ENCODE measurements around the gene NPEPPS.
A peak's percentile ranks its signal among the peaks of the same experiment; 100 is the strongest.

Gene NPEPPS

DNA sequence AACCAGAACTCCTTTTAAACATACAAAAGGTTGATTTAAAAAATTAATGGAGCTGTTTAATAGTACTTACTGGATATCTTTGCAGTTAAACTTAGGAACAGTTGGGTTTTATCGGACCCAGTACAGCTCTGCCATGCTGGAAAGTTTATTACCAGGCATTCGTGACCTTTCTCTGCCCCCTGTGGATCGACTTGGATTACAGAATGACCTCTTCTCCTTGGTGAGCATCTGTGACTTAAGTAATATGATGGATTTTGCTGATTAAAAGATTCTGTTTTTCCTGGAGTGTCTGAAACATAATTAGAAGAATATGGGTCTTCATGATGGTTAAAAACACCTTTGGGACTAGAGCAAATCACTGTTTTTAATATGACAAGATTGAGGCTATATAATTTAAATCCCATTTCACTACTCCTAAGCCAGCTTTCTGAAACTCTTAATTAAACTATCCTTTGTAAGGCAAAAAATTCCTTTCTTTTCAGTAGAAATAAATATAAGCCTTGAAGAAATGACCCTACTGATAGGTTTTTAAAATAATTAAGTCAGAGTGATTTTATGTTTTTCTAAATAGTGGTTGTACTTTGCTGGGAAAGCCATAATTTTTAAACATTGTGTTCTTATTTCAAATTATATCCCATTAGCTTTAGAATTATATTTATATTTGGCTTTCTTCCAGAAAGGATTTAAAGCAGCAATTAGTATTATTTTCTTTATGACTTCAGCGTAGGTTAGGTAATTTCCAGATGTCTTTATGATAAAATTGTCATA lies 73.1 kb downstream of the NPEPPS start (continued):
- TF ChIP-seq ZNF565 (CRISPR knock-in tag; conservative IDR thresholded peaks at IDR 0.05; ENCODE audit: low read depth) (no peak), ZC3H10 (CRISPR knock-in tag; IDR thresholded peaks at IDR 0.05) (no peak), PPARA (CRISPR knock-in tag; IDR thresholded peaks at IDR 0.05; ENCODE audit: borderline replicate concordance) (no peak), RARB (CRISPR knock-in tag; IDR thresholded peaks at IDR 0.05) (no peak), BACH2 (CRISPR knock-in tag; IDR thresholded peaks at IDR 0.05; ENCODE audit: borderline replicate concordance) (no peak)
- TF ChIP-seq, protein P1, sequence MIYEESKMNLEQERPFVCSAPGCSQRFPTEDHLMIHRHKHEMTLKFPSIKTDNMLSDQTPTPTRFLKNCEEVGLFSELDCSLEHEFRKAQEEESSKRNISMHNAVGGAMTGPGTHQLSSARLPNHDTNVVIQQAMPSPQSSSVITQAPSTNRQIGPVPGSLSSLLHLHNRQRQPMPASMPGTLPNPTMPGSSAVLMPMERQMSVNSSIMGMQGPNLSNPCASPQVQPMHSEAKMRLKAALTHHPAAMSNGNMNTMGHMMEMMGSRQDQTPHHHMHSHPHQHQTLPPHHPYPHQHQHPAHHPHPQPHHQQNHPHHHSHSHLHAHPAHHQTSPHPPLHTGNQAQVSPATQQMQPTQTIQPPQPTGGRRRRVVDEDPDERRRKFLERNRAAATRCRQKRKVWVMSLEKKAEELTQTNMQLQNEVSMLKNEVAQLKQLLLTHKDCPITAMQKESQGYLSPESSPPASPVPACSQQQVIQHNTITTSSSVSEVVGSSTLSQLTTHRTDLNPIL (CRISPR knock-in tag; IDR thresholded peaks at IDR 0.05; ENCODE audit: low read depth) = no peak
- TF ChIP-seq, protein P2, sequence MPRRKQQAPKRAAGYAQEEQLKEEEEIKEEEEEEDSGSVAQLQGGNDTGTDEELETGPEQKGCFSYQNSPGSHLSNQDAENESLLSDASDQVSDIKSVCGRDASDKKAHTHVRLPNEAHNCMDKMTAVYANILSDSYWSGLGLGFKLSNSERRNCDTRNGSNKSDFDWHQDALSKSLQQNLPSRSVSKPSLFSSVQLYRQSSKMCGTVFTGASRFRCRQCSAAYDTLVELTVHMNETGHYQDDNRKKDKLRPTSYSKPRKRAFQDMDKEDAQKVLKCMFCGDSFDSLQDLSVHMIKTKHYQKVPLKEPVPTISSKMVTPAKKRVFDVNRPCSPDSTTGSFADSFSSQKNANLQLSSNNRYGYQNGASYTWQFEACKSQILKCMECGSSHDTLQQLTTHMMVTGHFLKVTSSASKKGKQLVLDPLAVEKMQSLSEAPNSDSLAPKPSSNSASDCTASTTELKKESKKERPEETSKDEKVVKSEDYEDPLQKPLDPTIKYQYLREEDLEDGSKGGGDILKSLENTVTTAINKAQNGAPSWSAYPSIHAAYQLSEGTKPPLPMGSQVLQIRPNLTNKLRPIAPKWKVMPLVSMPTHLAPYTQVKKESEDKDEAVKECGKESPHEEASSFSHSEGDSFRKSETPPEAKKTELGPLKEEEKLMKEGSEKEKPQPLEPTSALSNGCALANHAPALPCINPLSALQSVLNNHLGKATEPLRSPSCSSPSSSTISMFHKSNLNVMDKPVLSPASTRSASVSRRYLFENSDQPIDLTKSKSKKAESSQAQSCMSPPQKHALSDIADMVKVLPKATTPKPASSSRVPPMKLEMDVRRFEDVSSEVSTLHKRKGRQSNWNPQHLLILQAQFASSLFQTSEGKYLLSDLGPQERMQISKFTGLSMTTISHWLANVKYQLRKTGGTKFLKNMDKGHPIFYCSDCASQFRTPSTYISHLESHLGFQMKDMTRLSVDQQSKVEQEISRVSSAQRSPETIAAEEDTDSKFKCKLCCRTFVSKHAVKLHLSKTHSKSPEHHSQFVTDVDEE (CRISPR knock-in tag; IDR thresholded peaks at IDR 0.05) = no peak

DNA sequence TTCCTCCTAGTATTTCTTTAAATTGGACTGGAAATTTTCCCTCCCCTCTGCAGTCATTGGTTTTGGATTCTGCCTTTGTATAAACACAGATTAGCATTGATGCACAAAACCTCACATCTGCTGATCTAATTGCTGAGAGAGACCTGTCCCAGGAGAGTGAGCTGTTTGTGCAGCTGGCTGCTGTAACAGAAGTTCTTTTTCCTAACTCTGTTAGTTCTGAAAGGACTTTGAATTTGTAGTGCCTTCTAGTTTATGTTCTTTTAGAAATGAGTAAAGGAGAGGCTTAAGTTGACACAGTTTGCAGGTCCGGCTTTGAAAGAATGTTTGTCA lies 73.7 kb downstream of the NPEPPS start:
- peak; percentile 47; the same call in 2 of the 3 replicates for ATAC-seq
- no peak for TF ChIP-seq PPARA (CRISPR knock-in tag; IDR thresholded peaks at IDR 0.05; ENCODE audit: borderline replicate concordance)
- TF ChIP-seq, protein P3, sequence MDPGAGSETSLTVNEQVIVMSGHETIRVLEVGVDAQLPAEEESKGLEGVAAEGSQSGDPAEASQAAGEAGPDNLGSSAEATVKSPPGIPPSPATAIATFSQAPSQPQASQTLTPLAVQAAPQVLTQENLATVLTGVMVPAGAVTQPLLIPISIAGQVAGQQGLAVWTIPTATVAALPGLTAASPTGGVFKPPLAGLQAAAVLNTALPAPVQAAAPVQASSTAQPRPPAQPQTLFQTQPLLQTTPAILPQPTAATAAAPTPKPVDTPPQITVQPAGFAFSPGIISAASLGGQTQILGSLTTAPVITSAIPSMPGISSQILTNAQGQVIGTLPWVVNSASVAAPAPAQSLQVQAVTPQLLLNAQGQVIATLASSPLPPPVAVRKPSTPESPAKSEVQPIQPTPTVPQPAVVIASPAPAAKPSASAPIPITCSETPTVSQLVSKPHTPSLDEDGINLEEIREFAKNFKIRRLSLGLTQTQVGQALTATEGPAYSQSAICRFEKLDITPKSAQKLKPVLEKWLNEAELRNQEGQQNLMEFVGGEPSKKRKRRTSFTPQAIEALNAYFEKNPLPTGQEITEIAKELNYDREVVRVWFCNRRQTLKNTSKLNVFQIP (CRISPR knock-in tag; IDR thresholded peaks at IDR 0.05; ENCODE audit: borderline replicate concordance, low read depth) = no peak
- TF ChIP-seq, protein P2 (CRISPR knock-in tag; IDR thresholded peaks at IDR 0.05) = peak; percentile 52; the same call in 1 of the 2 replicates
- TF ChIP-seq TCF4 (CRISPR knock-in tag; IDR thresholded peaks at IDR 0.05; ENCODE audit: borderline replicate concordance) = peak; percentile 68; the same call in 1 of the 2 replicates
- peak; percentile 60; the same call in 1 of the 2 replicates for TF ChIP-seq SNAI2 (CRISPR knock-in tag; IDR thresholded peaks at IDR 0.05)

DNA sequence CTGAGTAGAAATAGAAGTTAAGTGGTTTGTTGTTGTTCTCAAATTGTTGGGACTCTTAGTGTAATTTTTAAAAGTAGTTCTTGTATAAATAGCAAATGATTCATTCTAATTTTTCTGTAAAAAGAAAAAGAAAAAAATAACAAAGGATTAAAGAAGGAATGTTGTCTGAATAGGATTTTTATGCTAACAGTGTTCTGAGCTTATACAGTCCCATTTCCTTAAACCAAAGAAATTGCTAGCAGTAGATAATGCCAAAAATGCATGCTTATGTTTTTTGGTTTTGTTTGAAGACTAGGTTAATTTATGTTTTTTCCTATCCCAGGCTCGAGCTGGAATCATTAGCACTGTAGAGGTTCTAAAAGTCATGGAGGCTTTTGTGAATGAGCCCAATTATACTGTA lies 74.1 kb downstream of the NPEPPS start:
- ATAC-seq = no peak
- TF ChIP-seq ZNF70 (CRISPR knock-in tag; IDR thresholded peaks at IDR 0.05) (0 out of 2 replicates have a peak, but pooled peaks have one; percentile 31), GLIS3 (CRISPR knock-in tag; IDR thresholded peaks at IDR 0.05) (no peak), ARNTL (CRISPR knock-in tag; IDR thresholded peaks at IDR 0.05; ENCODE audit: borderline replicate concordance, low read depth) (no peak)

DNA sequence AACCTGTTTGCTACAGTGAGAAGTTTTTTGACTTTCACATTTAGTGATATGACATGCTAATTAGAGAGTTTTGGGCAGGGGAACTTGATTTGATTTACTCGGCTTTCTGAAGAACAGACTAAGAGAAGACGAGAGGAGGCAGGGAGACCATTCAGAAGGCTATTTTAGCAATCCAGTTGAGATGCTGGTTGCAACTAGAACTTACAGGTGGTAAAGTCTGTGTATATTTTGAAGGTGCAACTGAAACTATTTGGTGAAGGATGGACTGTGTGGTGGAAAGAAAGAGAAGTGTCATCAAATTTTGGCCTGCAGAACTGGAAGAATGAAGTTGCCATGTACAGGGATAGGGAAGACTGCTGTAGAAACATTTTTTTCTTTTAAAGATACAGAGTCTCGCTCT lies 76.6 kb downstream of the NPEPPS start:
- TF ChIP-seq ESRRG (CRISPR knock-in tag; IDR thresholded peaks at IDR 0.05) (no peak), OSR1 (CRISPR knock-in tag; IDR thresholded peaks at IDR 0.05) (no peak)
- TF ChIP-seq, protein P2 (CRISPR knock-in tag; IDR thresholded peaks at IDR 0.05) = no peak
- no peak for ATAC-seq
